Osteocyte (in vitro differentiated cells): ENCODE data around the gene HHLA2. TPM values are rescaled to one million over a fixed set of nuclear protein-coding genes. Genes with fewer than 3 reads are reported as not detected.
"Not testable (repeated sequence)": the region's sequence is repeated elsewhere in the genome, so short reads cannot be mapped to it uniquely, and the experiment has no call there.

Source experiments
- DNase-seq: peaks from one replicate; pipeline ENCODE4 v3.0.0; 2021; ENCODE audit warnings: mixed read lengths; ENCODE audit not compliant: unreplicated experiment; ENCODE audit errors: extremely low spot score
- H3K27ac Mint-ChIP-seq: one replicate; pipeline ENCODE4 v1.8.0; 2021; ENCODE audit warnings: mild to moderate bottlenecking, mixed read lengths; ENCODE audit not compliant: unreplicated experiment
- H3K27me3 Mint-ChIP-seq: one replicate; pipeline ENCODE4 v1.8.0; 2021; ENCODE audit warnings: mixed read lengths; ENCODE audit not compliant: unreplicated experiment
- H3K36me3 Mint-ChIP-seq: one replicate; pipeline ENCODE4 v1.8.0; 2021; ENCODE audit warnings: mixed read lengths; ENCODE audit not compliant: unreplicated experiment
- H3K4me1 Mint-ChIP-seq: one replicate; pipeline ENCODE4 v1.8.0; 2021; ENCODE audit warnings: mixed read lengths; ENCODE audit not compliant: unreplicated experiment
- H3K4me3 Mint-ChIP-seq: one replicate; pipeline ENCODE4 v1.8.0; 2021; ENCODE audit warnings: mild to moderate bottlenecking, moderate library complexity, mixed read lengths; ENCODE audit not compliant: unreplicated experiment
- H3K9me3 Mint-ChIP-seq: one replicate; pipeline ENCODE4 v1.8.0; 2021; ENCODE audit warnings: mixed read lengths; ENCODE audit not compliant: unreplicated experiment
- CTCF ChIP-seq: fragments of 200-600 bp; sonication (generic); IDR thresholded peaks from 2 replicates; pipeline ENCODE4 v1.5.0; 2021; ENCODE audit warnings: antibody characterized with exemption, mild to moderate bottlenecking, moderate library complexity
- total RNA-seq: library from RNA; stranded (reverse); gene quantifications from 2 replicates; pipeline ENCODE4 v1.2.1, GENCODE V29; 2021

HHLA2 gene
- total RNA-seq, 1 donor from 2014 or later, result not detected

- DNase-seq, result no peak
- H3K4me1 Mint-ChIP-seq, result no peaks in the 10 kb centered on the region
- H3K27me3 Mint-ChIP-seq, result peaks cover 45% of the 10 kb centered on the region
- H3K9me3 Mint-ChIP-seq, result no peaks in the 10 kb centered on the region
- no peak overlapping the region for H3K27ac Mint-ChIP-seq
- no peak overlapping the region for H3K4me3 Mint-ChIP-seq
- H3K36me3 Mint-ChIP-seq, result no peaks in the 10 kb centered on the region
- TF ChIP-seq CTCF, result no peak
These were observed 60.7 kb downstream of the HHLA2 start for GRCh38 chr3:108357042-108357441.

- Mint-ChIP-seq H3K9me3 (no peaks in the 10 kb centered on the region), H3K4me3 (no peak overlapping the region), H3K27me3 (peaks cover 42% of the 10 kb centered on the region), H3K27ac (no peak overlapping the region), H3K4me1 (no peaks in the 10 kb centered on the region), H3K36me3 (no peaks in the 10 kb centered on the region)
- DNase-seq, result no peak
- TF ChIP-seq CTCF, result no peak
These were observed 62.7 kb downstream of the HHLA2 start for GRCh38 chr3:108359011-108359410.

- Mint-ChIP-seq H3K9me3 (no peaks in the 10 kb centered on the region), H3K4me3 (no peak overlapping the region)
These were observed 79.7 kb downstream of the HHLA2 start for GRCh38 chr3:108376026-108376425.

GRCh38 chr3:108377384-108377783 lies 81.0 kb downstream of the HHLA2 start:
- Mint-ChIP-seq H3K9me3 (no peaks in the 10 kb centered on the region), H3K36me3 (no peaks in the 10 kb centered on the region), H3K4me3 (no peak overlapping the region), H3K4me1 (no peaks in the 10 kb centered on the region), H3K27ac (no peak overlapping the region), H3K27me3 (peaks cover 2% of the 10 kb centered on the region)
- TF ChIP-seq CTCF, result no peak
- DNase-seq, result no peak

More at GRCh38 chr3:108376026-108376425, 79.7 kb downstream of the HHLA2 start:
- no peaks in the 10 kb centered on the region for H3K36me3 Mint-ChIP-seq
- TF ChIP-seq CTCF, result no peak
- peaks cover 2% of the 10 kb centered on the region for H3K27me3 Mint-ChIP-seq
- H3K27ac Mint-ChIP-seq, result no peak overlapping the region
- no peaks in the 10 kb centered on the region for H3K4me1 Mint-ChIP-seq
- DNase-seq, result no peak

- Mint-ChIP-seq H3K9me3 (no peaks in the 10 kb centered on the region), H3K27ac (no peak overlapping the region), H3K4me1 (no peaks in the 10 kb centered on the region), H3K27me3 (peaks cover 2% of the 10 kb centered on the region), H3K4me3 (no peak overlapping the region), H3K36me3 (no peaks in the 10 kb centered on the region)
- TF ChIP-seq CTCF, result no peak
- no peak for DNase-seq
These were observed 82.0 kb downstream of the HHLA2 start for GRCh38 chr3:108378153-108378951.

- H3K27me3 Mint-ChIP-seq, H3K9me3 Mint-ChIP-seq, H3K4me1 Mint-ChIP-seq, H3K27ac Mint-ChIP-seq, DNase-seq, H3K36me3 Mint-ChIP-seq, H3K4me3 Mint-ChIP-seq: not testable (repeated sequence)
These were observed 82.6 kb downstream of the HHLA2 start for GRCh38 chr3:108378952-108379342.
